Measurements from ENCODE around the gene GNAS-AS1.
A peak's percentile ranks its signal among the peaks of the same experiment; 100 is the strongest.

DNA sequence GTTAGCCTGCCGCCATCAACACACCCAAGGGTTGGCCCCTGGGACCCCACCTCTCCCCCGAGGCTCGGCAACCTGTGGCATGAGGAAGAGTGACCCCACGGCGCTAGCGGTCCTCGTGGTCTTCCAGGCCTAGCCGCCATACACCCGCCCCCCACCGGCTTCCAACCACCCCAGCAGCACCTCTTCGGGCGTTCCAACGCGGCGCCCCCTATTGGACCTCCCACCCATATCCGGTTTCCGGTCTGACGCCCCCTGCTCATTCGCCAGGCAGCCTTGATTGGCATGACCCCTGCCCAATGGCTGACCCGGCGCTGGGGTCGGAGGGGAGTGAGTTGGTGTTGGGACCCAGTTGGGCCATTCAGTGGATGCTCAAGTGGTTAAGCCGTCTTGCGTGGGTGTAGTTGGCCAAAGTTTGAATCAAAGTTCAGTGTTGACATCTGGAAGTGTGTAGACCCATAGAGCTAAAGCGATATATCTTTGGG is at the start of gene GNAS-AS1:
- TF ChIP-seq, protein P1, sequence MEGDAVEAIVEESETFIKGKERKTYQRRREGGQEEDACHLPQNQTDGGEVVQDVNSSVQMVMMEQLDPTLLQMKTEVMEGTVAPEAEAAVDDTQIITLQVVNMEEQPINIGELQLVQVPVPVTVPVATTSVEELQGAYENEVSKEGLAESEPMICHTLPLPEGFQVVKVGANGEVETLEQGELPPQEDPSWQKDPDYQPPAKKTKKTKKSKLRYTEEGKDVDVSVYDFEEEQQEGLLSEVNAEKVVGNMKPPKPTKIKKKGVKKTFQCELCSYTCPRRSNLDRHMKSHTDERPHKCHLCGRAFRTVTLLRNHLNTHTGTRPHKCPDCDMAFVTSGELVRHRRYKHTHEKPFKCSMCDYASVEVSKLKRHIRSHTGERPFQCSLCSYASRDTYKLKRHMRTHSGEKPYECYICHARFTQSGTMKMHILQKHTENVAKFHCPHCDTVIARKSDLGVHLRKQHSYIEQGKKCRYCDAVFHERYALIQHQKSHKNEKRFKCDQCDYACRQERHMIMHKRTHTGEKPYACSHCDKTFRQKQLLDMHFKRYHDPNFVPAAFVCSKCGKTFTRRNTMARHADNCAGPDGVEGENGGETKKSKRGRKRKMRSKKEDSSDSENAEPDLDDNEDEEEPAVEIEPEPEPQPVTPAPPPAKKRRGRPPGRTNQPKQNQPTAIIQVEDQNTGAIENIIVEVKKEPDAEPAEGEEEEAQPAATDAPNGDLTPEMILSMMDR (conservative IDR thresholded peaks at IDR 0.05; ENCODE audit: low read depth in 2 of 2) = peak in 1 of 2 experiments; percentile 20; a peak in 1 of 4 replicates
- TF ChIP-seq EZH2phosphoT487 (IDR thresholded peaks at IDR 0.05; ENCODE audit: unreplicated experiment) (no peak), EZH2 (IDR thresholded peaks at IDR 0.05; ENCODE audit: low read depth, unreplicated experiment) (no peak), STAT1 (IDR thresholded peaks at IDR 0.05; ENCODE audit: unreplicated experiment) (no peak), ZNF114 (CRISPR knock-in tag; IDR thresholded peaks at IDR 0.05) (no peak)
